GM12878 (cell line): Measurements from ENCODE around the gene RNF223. TPM values are rescaled to one million over a fixed set of nuclear protein-coding genes. Genes with fewer than 3 reads are reported as not detected.

Experiments
- ATAC-seq: fragments of 200-7000 bp; cut with Tn5 transposase; 3 replicates; pipeline ENCODE4 v1.9.1; 2020; ENCODE audit warnings: mild to moderate bottlenecking, moderate library complexity
- BruUV-seq: library from RNA; stranded (reverse); fragments of 400-500 nt; replicated peaks from 2 replicates; lab custom pipeline; 2021; lab: Mats Ljungman, UMichigan
- CTCF ChIA-PET: fragments of 300-600 bp; sonication (Branson Sonifier 250); formaldehyde crosslinking; extraction: SDS; loops from one replicate; lab custom pipeline; 2021; ENCODE audit warnings: inconsistent platforms; lab: Yijun Ruan, JAX
- POLR2A ChIA-PET: fragments of 350-600 bp; formaldehyde crosslinking; extraction: SDS; loops from one replicate; lab custom pipeline; 2021; ENCODE audit warnings: inconsistent platforms; lab: Charles Lee
- RAD21 ChIA-PET: fragments of 300-600 bp; sonication (Branson Sonifier 250); formaldehyde crosslinking; loops from one replicate; lab custom pipeline; 2023; ENCODE audit warnings: antibody characterized with exemption; ENCODE audit not compliant: unreplicated experiment; lab: Charles Lee
- SMC1A ChIA-PET: fragments of 300-600 bp; sonication (Branson Sonifier 250); formaldehyde crosslinking; loops from one replicate; lab custom pipeline; 2023; ENCODE audit not compliant: unreplicated experiment, uncharacterized antibody; lab: Charles Lee
- DNase-seq: peaks from one replicate; pipeline ENCODE4 v3.0.0-alpha.2; 2011; ENCODE audit warnings: low read depth, low spot score
- FAIRE-seq: peaks from 3 replicates; lab custom pipeline; 2011; peaks lifted over from hg19 to GRCh38; lab: Jason Lieb, UNC
- H2AFZ ChIP-seq: 2 replicates; pipeline ENCODE4 v1.6.0; 2011; ENCODE audit warnings: low read depth, low read length, control low read depth; ENCODE audit not compliant: control insufficient read depth
- H3K27ac ChIP-seq: 2 replicates; pipeline ENCODE4 v1.5.1; 2011; ENCODE audit warnings: control low read depth; ENCODE audit not compliant: control insufficient read depth, insufficient read depth
- H3K27me3 ChIP-seq, 2 experiments: replicated peaks in 1 of 2; 2 replicates each; pipeline versions ENCODE4 v1.6.0 to v1.6.1; 2011; ENCODE audit warnings: low read length in 1 of 2; ENCODE audit not compliant: control insufficient read depth in 2 of 2, insufficient read depth in 2 of 2
- H3K36me3 ChIP-seq, 2 experiments: 2 replicates each; pipeline ENCODE4 v1.5.1; 2011; ENCODE audit warnings: low read length in 1 of 2; ENCODE audit not compliant: control insufficient read depth in 2 of 2, insufficient read depth in 2 of 2
- H3K4me1 ChIP-seq: 2 replicates; pipeline ENCODE4 v1.6.1; 2011; ENCODE audit warnings: mild to moderate bottlenecking, low read length, moderate library complexity, mixed read lengths; ENCODE audit not compliant: control insufficient read depth, insufficient read depth
- H3K4me2 ChIP-seq: 2 replicates; pipeline ENCODE4 v1.6.0; 2011; ENCODE audit warnings: control low read depth; ENCODE audit not compliant: control insufficient read depth, insufficient read depth
- H3K4me3 ChIP-seq: fragments of 200-600 bp; sonication (generic); 2 replicates; pipeline ENCODE4 v1.5.1; 2016
- H3K79me2 ChIP-seq: 2 replicates; pipeline ENCODE4 v1.6.0; 2011; ENCODE audit warnings: low read length; ENCODE audit not compliant: control insufficient read depth, insufficient read depth
- H3K9ac ChIP-seq: 2 replicates; pipeline ENCODE4 v1.8.0; 2011; ENCODE audit warnings: low read length, control low read depth, mixed read lengths; ENCODE audit not compliant: control insufficient read depth, insufficient read depth
- H3K9me3 ChIP-seq: replicated peaks from 3 replicates; pipeline ENCODE4 v1.5.1; 2011; ENCODE audit warnings: mild to moderate bottlenecking, low read length; ENCODE audit not compliant: control insufficient read depth, insufficient read depth
- H4K20me1 ChIP-seq: 2 replicates; pipeline ENCODE4 v1.6.0; 2011; ENCODE audit not compliant: control insufficient read depth, insufficient read depth
- BACH1 ChIP-seq: fragments of 450-650 bp; IDR thresholded peaks from 2 replicates; pipeline ENCODE4 v1.6.1; 2017; ENCODE audit warnings: mild to moderate bottlenecking, borderline replicate concordance
- BHLHE40 ChIP-seq, 2 experiments: fragments of 450-650 bp in 1 of 2; IDR thresholded peaks; 2 replicates each; pipeline ENCODE4 v1.6.1; 2011 to 2017; ENCODE audit warnings: low read depth in 2 of 2, borderline replicate concordance in 1 of 2, improper control_type of control experiment in 1 of 2, low read length in 1 of 2, mild to moderate bottlenecking in 1 of 2
- CBFB ChIP-seq: IDR thresholded peaks from 2 replicates; pipeline ENCODE4 v1.6.1; 2016; ENCODE audit warnings: antibody characterized with exemption, low read depth
- CEBPB ChIP-seq, 2 experiments: fragments of 150-350 bp in 1 of 2; IDR thresholded peaks; 2 replicates each; pipeline ENCODE4 v1.6.1; 2012 to 2014; ENCODE audit warnings: low read depth in 2 of 2, low read length in 2 of 2, borderline replicate concordance in 1 of 2, inconsistent platforms in 1 of 2
- CHD2 ChIP-seq: IDR thresholded peaks from 2 replicates; pipeline ENCODE4 v1.6.1; 2011; ENCODE audit warnings: low read depth, low read length, improper control_type of control experiment, borderline replicate concordance
- CREB1 ChIP-seq: IDR thresholded peaks from 2 replicates; pipeline ENCODE4 v1.6.1; 2012; ENCODE audit warnings: low read depth, mild to moderate bottlenecking, inconsistent platforms
- IKZF1 ChIP-seq: fragments of 450-650 bp; conservative IDR thresholded peaks from 2 replicates; pipeline ENCODE4 v1.6.1; 2017; ENCODE audit warnings: antibody characterized with exemption, mild to moderate bottlenecking
- LARP7 ChIP-seq: fragments of 450-650 bp; IDR thresholded peaks from 2 replicates; pipeline ENCODE4 v1.6.1; 2017; ENCODE audit warnings: mild to moderate bottlenecking
- MLLT1 ChIP-seq: fragments of 450-650 bp; IDR thresholded peaks from 2 replicates; pipeline ENCODE4 v1.6.1; 2016; ENCODE audit warnings: mild to moderate bottlenecking
- MYC ChIP-seq: IDR thresholded peaks from 2 replicates; pipeline ENCODE4 v1.6.1; 2011; ENCODE audit warnings: mild to moderate bottlenecking, low read length, moderate library complexity, inconsistent platforms; ENCODE audit not compliant: insufficient read depth, insufficient replicate concordance, insufficient read length, severe bottlenecking
- NKRF ChIP-seq: fragments of 450-650 bp; conservative IDR thresholded peaks from 2 replicates; pipeline ENCODE4 v1.6.1; 2017; ENCODE audit warnings: mild to moderate bottlenecking, moderate library complexity
- NR2F1 ChIP-seq: fragments of 450-650 bp; conservative IDR thresholded peaks from 2 replicates; pipeline ENCODE4 v1.6.1; 2017; ENCODE audit warnings: mild to moderate bottlenecking
- PRDM15 ChIP-seq: fragments of 450-650 bp; formaldehyde crosslinking; IDR thresholded peaks from 2 replicates; pipeline ENCODE4 v1.4.0; 2020; ENCODE audit warnings: mild to moderate bottlenecking, moderate library complexity
- SUZ12 ChIP-seq: fragments of 200-600 bp; sonication (generic); IDR thresholded peaks from one replicate; pipeline ENCODE4 v1.6.1; 2018; ENCODE audit warnings: antibody characterized with exemption, mild to moderate bottlenecking; ENCODE audit not compliant: unreplicated experiment
- WGBS: methylation state at CpG from one replicate; pipeline ENCODE4 v1.1.6; 2016; ENCODE audit warnings: low lambda C conversion rate; ENCODE audit not compliant: insufficient replicate concordance, insufficient coverage; ENCODE audit errors: missing lambda C conversion rate; 5-methylcytosine and 5-hydroxymethylcytosine counted together
- in situ Hi-C: fragments of 300-500 bp; cut with MboI; formaldehyde crosslinking; loops from 9 replicates; pipeline ENCODE4 v1.14.3; 2018; ENCODE audit warnings: mixed read lengths
- intact Hi-C: fragments of 100-400 bp; cut with micrococcal nuclease; formaldehyde crosslinking; loops from one replicate; pipeline ENCODE4 v1.14.2; 2022; ENCODE audit not compliant: unreplicated experiment
- polyA plus RNA-seq, 11 experiments: library from polyadenylated mRNA; depleted of rRNA in 4 of 11; unstranded in 6 of 11; stranded (reverse) in 5 of 11; fragments of >200 nt; fragmentation: Nextera tagmentation in 4 of 11; fragmentation: Illumina TruSeq in 1 of 11; extraction: Ambion mirVana in 4 of 11; extraction: Trizol in 1 of 11; gene quantifications; 1 replicate in 1 of 11; 2 replicates in 10 of 11; pipeline versions ENCODE4 v1.2.1 to v1.2.3, GENCODE V29; 2011 to 2016; ENCODE audit warnings: inconsistent platforms in 2 of 11, missing spikeins in 2 of 11, low read depth in 1 of 11
- total RNA-seq, 4 experiments: library from RNA; depleted of rRNA in 3 of 4; stranded (reverse); fragments of >200 nt in 3 of 4; fragmentation: Illumina TruSeq in 1 of 4; extraction: Trizol in 1 of 4; gene quantifications; 2 replicates each; pipeline versions ENCODE4 v1.2.1 to v1.2.3, GENCODE V29; 2013 to 2021

Gene RNF223
- total and polyA plus RNA-seq, 10 of the 15 experiments (the other 5 are each of a cell fraction or from before 2014, with no cell fraction given): 0.06 TPM; not detected in 9

- H3K36me3 ChIP-seq: no peaks in the 10 kb centered on the region
- in situ Hi-C loops: no loop called here
- H3K4me1 ChIP-seq: peaks cover 15% of the 10 kb centered on the region
- peak overlapping the region; percentile 69 for H3K4me2 ChIP-seq
- ChIA-PET RAD21 (interaction anchor here (0.6 to 1.1 kb wide), 2 partner anchors 37 to 86 kb away, joined by 3 read pairs; no protein-coding TSS in a partner anchor), SMC1A (interaction anchor here (1.3 kb wide), 1 partner anchor 180 kb away, joined by 3 read pairs; no protein-coding TSS in a partner anchor), CTCF (interaction anchor here (0.5 kb wide), 1 partner anchor 94 kb away, joined by 3 read pairs; no protein-coding TSS in a partner anchor), POLR2A (interaction anchor here (1.0 to 1.4 kb wide), 2 partner anchors 30 to 204 kb away, joined by 3 to 4 read pairs; partner anchors contain the start of gene UBE2J2)
- DNase-seq (no peak), FAIRE-seq (no peak), ATAC-seq (peak; percentile 17)
- intact Hi-C loops: loop anchor here (10.0 kb wide), 1 partner anchor 165 kb away; no protein-coding TSS in a partner anchor
- no TSS peak for BruUV-seq
- H3K9me3 ChIP-seq: no peaks in the 10 kb centered on the region
- H3K27ac ChIP-seq: no peak overlapping the region
- H4K20me1 ChIP-seq: no peaks in the 10 kb centered on the region
- WGBS: 38% methylated on average over 38 of the region's 40 CpGs
- H3K27me3 ChIP-seq: no peaks in the 10 kb centered on the region; a peak in 1 of 4 replicates
- H2AFZ ChIP-seq: peak overlapping the region; percentile 44
- no peaks in the 10 kb centered on the region for H3K79me2 ChIP-seq
- H3K4me3 ChIP-seq: peak overlapping the region; percentile 66; the same call in 1 of the 2 replicates
- H3K9ac ChIP-seq: no peak overlapping the region
- TF ChIP-seq CREB1 (peak; percentile 64), IKZF1 (peak; percentile 42; the same call in 1 of the 2 replicates), SUZ12 (no peak), NR2F1 (peak; percentile 68; the same call in 1 of the 2 replicates), MLLT1 (no peak), PRDM15 (CRISPR knock-in tag) (no peak), BACH1 (0 out of 2 replicates have a peak, but pooled peaks have one; percentile 15), MYC (no peak), CBFB (no peak), NKRF (0 out of 2 replicates have a peak, but pooled peaks have one; percentile 2), LARP7 (no peak; the same call in 1 of the 2 replicates), BHLHE40 (IDR thresholded peaks at IDR 0.05; ENCODE audit: borderline replicate concordance in 1 of 2, low read depth in 2 of 2, low read length in 1 of 2) (peak; percentile 35 to 75; a peak in 3 of 4 replicates), CEBPB (IDR thresholded peaks at IDR 0.05; ENCODE audit: borderline replicate concordance in 1 of 2, low read depth in 2 of 2, low read length in 2 of 2) (no peak), CHD2 (no peak)
These were observed 4.1 kb downstream of the RNF223 start for GRCh38 chr1:1069711-1070676.
